ENCODE measurements around the gene SNUPN. TPM values are rescaled to one million over a fixed set of nuclear protein-coding genes. Genes with fewer than 3 reads are reported as not detected.
A peak's percentile ranks its signal among the peaks of the same experiment; 100 is the strongest.

Gene SNUPN
- total RNA-seq, 2 donors from 2014 or later = 17.2 to 26.4 TPM

DNA sequence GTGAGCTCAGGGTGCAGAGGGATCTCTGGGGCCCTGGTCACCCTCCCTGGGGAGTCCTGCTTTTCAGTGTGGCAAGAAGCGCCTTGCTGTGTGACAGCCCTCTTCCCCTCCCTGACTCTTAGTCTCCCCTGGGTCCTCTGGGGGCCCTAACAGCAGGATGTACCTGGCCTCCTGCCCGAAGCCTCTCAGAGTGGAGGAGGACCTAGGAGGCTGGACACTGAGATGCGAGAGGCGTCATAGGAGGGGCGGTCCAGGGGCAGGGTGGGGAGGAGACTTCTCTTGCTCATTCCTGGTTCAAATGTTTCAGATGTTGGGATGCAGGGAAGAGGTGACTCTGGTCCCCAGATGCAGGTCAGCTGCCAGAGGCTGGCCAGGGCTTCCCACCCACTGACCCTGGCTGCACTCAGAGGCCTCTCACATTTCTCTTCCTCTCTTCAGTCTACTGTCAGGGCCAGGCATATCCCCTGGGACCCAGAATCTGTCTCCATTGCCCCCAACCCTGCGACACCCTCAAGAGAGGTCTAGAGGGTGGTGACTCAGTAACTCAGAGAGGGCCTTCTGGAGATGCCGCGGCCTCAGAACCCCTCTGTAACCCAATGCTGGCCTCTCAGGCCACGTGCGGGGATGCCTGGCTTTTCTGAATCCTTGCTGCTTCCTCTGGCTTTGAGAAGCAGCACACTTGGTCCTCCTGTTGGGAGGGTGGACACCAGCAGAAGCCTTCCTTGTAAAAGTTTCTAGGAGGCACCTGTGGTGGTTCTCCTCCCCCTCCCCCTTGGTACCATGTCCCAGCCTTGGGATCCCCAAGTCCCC lies 48.1 kb upstream of the SNUPN start:
- H3K4me1 Mint-ChIP-seq = peaks cover 26% of the 10 kb centered on the region
- H3K27ac ChIP-seq (ENCODE audit: low read depth, low read length) = peak overlapping the region; percentile 34
- no peaks in the 10 kb centered on the region for H3K9me3 Mint-ChIP-seq
- H3K27ac Mint-ChIP-seq = peak overlapping the region; percentile 96
- H3K27me3 Mint-ChIP-seq (ENCODE audit: insufficient read depth) = no peaks in the 10 kb centered on the region
- H3K36me3 ChIP-seq (ENCODE audit: control insufficient read depth, insufficient read depth, low read length) = no peaks in the 10 kb centered on the region
- no peak overlapping the region for H3K4me3 ChIP-seq (ENCODE audit: low read length)
- no peaks in the 10 kb centered on the region for H3K9me3 ChIP-seq (ENCODE audit: control insufficient read depth, low read length)
- 97% methylated on average over 4 to 10 of the region's 10 CpGs for WGBS, 2 experiments (ENCODE audit: insufficient coverage in 1 of 2, insufficient read length in 1 of 2)
- H3K27me3 ChIP-seq (ENCODE audit: control insufficient read depth, insufficient read depth, low read length, poor library complexity, severe bottlenecking) = no peaks in the 10 kb centered on the region
- peaks cover under 1% of the 10 kb centered on the region for H3K36me3 Mint-ChIP-seq (ENCODE audit: low read depth)
- peaks cover 14% of the 10 kb centered on the region for H3K4me1 ChIP-seq (ENCODE audit: control insufficient read depth, insufficient read depth, low read length)
- no peak overlapping the region for H3K9ac ChIP-seq (ENCODE audit: extremely low read depth, low read length, poor library complexity, severe bottlenecking)
- peak overlapping the region; percentile 29 for H3K4me3 Mint-ChIP-seq
- TF ChIP-seq, protein P1, sequence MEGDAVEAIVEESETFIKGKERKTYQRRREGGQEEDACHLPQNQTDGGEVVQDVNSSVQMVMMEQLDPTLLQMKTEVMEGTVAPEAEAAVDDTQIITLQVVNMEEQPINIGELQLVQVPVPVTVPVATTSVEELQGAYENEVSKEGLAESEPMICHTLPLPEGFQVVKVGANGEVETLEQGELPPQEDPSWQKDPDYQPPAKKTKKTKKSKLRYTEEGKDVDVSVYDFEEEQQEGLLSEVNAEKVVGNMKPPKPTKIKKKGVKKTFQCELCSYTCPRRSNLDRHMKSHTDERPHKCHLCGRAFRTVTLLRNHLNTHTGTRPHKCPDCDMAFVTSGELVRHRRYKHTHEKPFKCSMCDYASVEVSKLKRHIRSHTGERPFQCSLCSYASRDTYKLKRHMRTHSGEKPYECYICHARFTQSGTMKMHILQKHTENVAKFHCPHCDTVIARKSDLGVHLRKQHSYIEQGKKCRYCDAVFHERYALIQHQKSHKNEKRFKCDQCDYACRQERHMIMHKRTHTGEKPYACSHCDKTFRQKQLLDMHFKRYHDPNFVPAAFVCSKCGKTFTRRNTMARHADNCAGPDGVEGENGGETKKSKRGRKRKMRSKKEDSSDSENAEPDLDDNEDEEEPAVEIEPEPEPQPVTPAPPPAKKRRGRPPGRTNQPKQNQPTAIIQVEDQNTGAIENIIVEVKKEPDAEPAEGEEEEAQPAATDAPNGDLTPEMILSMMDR (conservative IDR thresholded peaks at IDR 0.05) = no peak
- no peak for DNase-seq

DNA sequence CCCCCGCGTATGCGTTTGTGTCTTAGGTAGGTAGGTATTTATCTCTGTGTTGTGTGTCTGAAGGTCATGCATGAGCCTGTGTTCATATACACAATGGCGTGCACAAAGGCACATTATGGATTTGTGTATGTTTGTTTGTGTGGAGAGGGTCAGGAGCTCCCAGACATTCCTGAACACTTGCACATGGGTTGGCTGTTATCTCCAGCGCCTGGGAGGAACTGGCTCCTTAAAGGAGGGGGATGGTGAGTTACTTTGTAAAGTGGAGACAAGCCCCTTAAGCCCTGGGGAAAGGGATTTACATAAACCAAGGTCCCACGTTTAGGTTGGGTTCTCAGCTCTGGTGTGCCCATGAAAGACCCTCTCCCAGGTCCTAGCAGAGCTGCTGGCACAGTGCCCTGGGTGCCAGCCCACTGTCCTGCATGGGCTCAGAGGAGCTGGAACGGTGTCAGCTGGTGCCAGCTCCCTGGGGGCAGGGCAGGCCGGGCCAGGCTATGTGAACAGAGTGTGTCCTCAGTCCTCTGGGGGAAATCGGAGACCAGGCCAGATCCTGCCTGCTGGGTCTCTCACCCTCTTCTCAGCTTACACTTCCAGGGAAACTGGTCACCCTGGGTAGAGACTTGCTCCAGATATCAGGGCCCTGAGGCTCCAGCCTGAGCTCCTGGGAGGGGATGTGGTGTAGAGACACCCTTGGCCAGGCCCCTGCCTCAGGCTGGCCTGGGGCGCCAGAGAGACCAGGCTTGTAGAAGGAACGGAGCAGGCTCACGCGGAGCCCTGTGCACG lies 47.3 kb upstream of the SNUPN start:
- H3K9ac ChIP-seq (ENCODE audit: extremely low read depth, low read length, poor library complexity, severe bottlenecking) = peak overlapping the region; percentile 49
- Mint-ChIP-seq H3K27ac (peak overlapping the region; percentile 96), H3K4me1 (peaks cover 24% of the 10 kb centered on the region), H3K4me3 (peak overlapping the region; percentile 29), H3K9me3 (no peaks in the 10 kb centered on the region), H3K36me3 (ENCODE audit: low read depth) (peaks cover 3% of the 10 kb centered on the region), H3K27me3 (ENCODE audit: insufficient read depth) (no peaks in the 10 kb centered on the region)
- H3K36me3 ChIP-seq (ENCODE audit: control insufficient read depth, insufficient read depth, low read length) = no peaks in the 10 kb centered on the region
- 68 to 91% methylated on average over 9 to 14 of the region's 14 CpGs for WGBS, 2 experiments (ENCODE audit: insufficient coverage in 1 of 2, insufficient read length in 1 of 2)
- TF ChIP-seq, protein P1 (conservative IDR thresholded peaks at IDR 0.05) = no peak
- DNase-seq = peak; percentile 75
- peak overlapping the region; percentile 14 for H3K4me3 ChIP-seq (ENCODE audit: low read length)
- H3K4me1 ChIP-seq (ENCODE audit: control insufficient read depth, insufficient read depth, low read length) = peaks cover 14% of the 10 kb centered on the region
- H3K9me3 ChIP-seq (ENCODE audit: control insufficient read depth, low read length) = no peaks in the 10 kb centered on the region
- H3K27me3 ChIP-seq (ENCODE audit: control insufficient read depth, insufficient read depth, low read length, poor library complexity, severe bottlenecking) = no peaks in the 10 kb centered on the region
- H3K27ac ChIP-seq (ENCODE audit: low read depth, low read length) = peak overlapping the region; percentile 34

DNA sequence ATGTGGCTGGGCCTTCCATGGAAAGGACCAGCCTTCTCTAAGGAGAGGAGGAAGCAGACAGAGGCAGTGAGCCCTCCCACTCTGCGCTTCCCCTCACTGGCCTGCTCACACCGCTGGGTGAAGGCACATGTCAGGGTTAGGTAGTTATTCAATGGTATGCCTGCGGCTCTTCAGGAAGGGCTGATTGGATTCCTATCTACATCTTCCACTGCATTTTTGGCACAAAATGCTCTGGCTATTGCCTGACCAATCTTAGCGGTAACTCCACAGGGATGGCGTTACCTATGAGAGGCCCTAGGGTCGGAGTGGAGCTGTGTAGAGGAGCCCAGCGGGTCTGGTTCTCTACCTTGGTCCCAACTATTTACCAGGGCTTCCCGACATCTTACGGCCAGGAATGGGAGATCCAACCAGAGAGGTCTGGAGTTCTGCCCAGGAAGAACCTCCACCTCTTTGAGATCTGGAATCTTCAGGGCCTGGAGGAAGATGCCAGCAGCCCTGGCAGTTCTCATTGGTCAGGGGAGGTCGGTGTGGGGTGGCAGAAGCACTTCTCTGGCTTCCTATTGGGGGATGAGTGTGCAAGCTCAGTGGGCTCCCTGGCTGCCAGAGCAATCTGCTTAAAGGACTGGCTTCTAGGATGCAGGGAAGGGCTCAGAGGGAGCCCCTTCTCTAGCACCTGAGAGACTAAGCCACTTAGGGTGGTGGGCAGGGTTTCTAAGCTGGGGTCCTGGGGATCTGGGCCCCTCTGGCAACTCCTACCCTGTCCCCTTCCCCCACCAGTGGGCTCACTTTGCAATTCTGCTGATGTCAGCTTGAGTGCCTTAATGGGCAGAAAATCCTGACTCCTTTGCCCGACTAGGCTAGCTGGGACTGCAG lies 46.4 kb upstream of the SNUPN start:
- Mint-ChIP-seq H3K27ac (peak overlapping the region; percentile 96), H3K9me3 (no peaks in the 10 kb centered on the region), H3K27me3 (ENCODE audit: insufficient read depth) (no peaks in the 10 kb centered on the region), H3K36me3 (ENCODE audit: low read depth) (peaks cover 3% of the 10 kb centered on the region), H3K4me3 (peak overlapping the region; percentile 29), H3K4me1 (peaks cover 19% of the 10 kb centered on the region)
- peaks cover 14% of the 10 kb centered on the region for H3K4me1 ChIP-seq (ENCODE audit: control insufficient read depth, insufficient read depth, low read length)
- WGBS, 2 experiments (ENCODE audit: insufficient coverage in 1 of 2, insufficient read length in 1 of 2) = 85 to 91% methylated on average over 11 of the region's 11 CpGs
- no peaks in the 10 kb centered on the region for H3K27me3 ChIP-seq (ENCODE audit: control insufficient read depth, insufficient read depth, low read length, poor library complexity, severe bottlenecking)
- H3K27ac ChIP-seq (ENCODE audit: low read depth, low read length) = no peak overlapping the region
- peak; percentile 72 for DNase-seq
- H3K9me3 ChIP-seq (ENCODE audit: control insufficient read depth, low read length) = no peaks in the 10 kb centered on the region
- peak overlapping the region; percentile 49 for H3K9ac ChIP-seq (ENCODE audit: extremely low read depth, low read length, poor library complexity, severe bottlenecking)
- H3K36me3 ChIP-seq (ENCODE audit: control insufficient read depth, insufficient read depth, low read length) = no peaks in the 10 kb centered on the region
- H3K4me3 ChIP-seq (ENCODE audit: low read length) = peak overlapping the region; percentile 14
- TF ChIP-seq, protein P1 (conservative IDR thresholded peaks at IDR 0.05) = no peak

All from endodermal cell (in vitro differentiated cells).